Left renal pelvis (tissue), 4 donors: ENCODE results near the gene DDX59. TPM values are rescaled to one million over a fixed set of nuclear protein-coding genes. Genes with fewer than 3 reads are reported as not detected.
A peak's percentile ranks its signal among the peaks of the same experiment; 100 is the strongest.
"Not testable (repeated sequence)": the region's sequence is repeated elsewhere in the genome, so short reads cannot be mapped to it uniquely, and the experiment has no call there.

ENCODE experiments used
- DNase-seq, 4 donors: peaks; one replicate each; pipeline ENCODE4 v3.0.0-alpha.2; 2013; ENCODE audit warnings: low read depth in 4 of 4, low spot score in 3 of 4
- polyA plus RNA-seq, 4 donors: library from polyadenylated mRNA; unstranded; fragments of 120-200 nt; gene quantifications; one replicate each; pipeline ENCODE4 v1.2.1, GENCODE V29; 2013; ENCODE audit not compliant: insufficient read length in 4 of 4

The DDX59 gene
- polyA plus RNA-seq, 4 donors: 24.9 to 34.3 (median 30.7) TPM

GRCh38 chr1:200634261-200635122 lies 35.2 kb downstream of the DDX59 start:
- no peak for DNase-seq

- DNase-seq: no peak
These were observed 38.3 kb downstream of the DDX59 start for GRCh38 chr1:200631375-200631774.

- not testable (repeated sequence) for DNase-seq
These were observed 39.2 kb downstream of the DDX59 start for GRCh38 chr1:200630515-200630899.

- no peak for DNase-seq
These were observed 39.7 kb downstream of the DDX59 start for GRCh38 chr1:200629876-200630514.

DNA sequence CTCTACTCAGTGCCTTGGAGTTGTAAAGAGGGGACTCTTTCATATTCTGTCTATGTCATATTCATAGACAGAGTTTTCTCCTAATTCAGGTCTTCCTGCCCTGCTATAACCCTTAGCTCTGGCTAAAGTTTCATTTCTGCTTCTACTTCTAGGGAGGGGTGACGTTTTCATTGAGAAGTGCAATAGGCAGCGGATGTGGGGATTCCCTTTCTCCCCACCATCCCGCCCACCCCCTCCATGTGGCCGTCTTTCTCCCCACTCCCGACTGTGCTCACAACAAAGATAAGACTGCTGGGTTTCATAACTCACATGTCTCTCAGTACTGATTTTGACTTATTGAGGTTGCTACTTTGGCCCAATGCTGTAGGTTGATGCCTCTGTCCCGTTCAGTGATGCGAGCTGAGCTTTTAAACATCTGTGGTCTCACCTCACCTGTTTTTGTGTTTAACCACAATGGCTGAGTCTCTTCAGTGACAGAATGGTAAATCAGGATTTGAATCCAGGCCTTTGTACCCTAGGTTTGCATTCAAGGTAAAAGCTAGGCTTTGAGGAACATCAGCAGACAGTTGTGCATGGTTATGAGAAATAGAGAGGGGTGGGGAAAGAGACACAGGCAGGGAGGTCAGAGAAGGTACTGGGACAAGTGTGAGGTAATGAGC lies 41.4 kb downstream of the DDX59 start:
- DNase-seq: no peak

DNA sequence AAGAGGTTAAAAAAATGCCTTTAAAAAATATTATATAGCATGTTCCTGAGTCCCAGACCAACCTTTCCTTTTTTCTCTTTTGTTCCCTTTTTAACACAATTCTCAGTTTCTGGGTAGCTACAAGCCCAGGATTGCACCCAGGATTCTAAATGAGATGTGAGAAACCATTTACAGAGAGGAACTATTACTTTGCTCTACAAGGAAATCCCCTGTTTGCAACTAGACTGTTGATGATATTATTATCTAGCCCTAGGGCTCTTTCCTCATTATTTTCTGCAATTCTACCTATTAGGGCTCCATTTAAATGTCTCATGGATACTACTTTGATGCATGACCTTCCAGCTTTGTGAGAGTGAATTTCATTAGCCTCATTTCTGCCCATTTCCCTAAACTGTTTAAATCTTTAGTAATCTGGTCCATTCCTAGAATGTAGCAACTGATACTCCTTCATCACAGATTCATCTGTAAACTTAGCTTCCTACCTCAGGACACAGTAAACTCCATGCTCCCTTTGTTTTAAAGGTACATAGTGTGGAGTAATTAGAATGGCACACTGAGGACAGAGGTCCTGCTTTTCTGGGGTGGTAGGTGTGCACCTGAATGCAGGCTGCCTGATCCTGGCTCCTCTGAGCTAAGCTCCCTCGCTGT lies 42.0 kb downstream of the DDX59 start:
- no peak for DNase-seq

GRCh38 chr1:200626853-200627534 lies 42.7 kb downstream of the DDX59 start:
- no peak for DNase-seq

- no peak for DNase-seq
These were observed 44.3 kb downstream of the DDX59 start for GRCh38 chr1:200625381-200625824.

DNA sequence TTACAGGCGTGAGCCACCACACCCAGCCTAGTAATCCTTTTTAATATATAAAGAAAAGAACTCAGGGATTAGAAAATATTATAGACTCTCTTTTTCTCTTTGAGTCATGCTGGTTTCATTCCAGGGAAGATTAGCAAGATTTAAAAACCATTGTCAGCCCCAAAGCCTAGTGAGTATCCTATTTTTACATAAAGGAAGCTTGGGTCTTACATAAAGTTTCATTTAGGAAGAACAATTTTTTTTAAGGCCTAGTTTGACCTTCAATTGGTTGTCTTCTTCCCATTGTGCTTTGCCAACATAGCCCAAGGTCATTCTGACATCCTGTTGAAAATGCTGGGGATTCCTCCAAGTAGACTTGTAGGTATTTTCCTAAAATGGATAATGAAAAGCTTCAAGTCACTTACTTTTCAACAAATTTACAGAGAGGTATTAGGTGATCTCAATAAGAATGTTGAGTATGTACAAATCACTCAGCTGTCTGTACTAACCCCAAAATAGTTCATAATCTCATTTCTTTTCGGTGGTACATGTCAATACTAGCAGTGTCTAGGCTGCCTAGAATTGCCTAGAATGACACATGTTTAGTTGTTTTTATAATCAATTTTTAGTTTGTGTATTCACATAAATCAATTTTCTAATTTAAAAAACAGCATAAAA lies 44.9 kb downstream of the DDX59 start:
- DNase-seq: no peak

- peak; percentile 76 to 87 (median 82) for DNase-seq
These were observed 49.2 kb downstream of the DDX59 start, which contains the start of gene KIF14 for GRCh38 chr1:200620273-200621131. Gene KIF14 (minus strand): TSS chr1:200620751. CDS start chr1:200618723, 2,028 bp downstream.

- no peak for DNase-seq
These were observed 49.8 kb downstream of the DDX59 start for GRCh38 chr1:200619894-200620272.

DNA sequence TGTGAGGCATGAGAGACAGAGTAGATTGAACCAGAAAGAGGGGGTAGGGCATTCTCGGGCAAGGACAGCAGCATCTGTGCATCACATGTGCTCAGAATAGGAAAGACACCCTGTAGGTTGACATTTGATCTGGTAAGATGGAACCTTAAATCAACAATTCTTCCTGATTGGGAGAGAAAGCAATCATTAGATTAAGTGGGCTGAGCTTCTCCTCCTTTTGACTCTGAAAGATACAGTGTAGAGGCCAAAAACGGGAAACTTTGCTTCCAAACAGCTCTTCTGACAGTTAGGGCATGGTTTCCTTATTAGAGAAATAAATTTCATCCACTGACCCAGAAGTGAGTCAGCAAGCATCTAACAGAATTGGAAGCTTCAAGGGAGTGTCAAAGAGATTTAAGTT lies 58.9 kb downstream of the DDX59 start:
- no peak for DNase-seq

GRCh38 chr1:200602632-200603031 lies 67.1 kb downstream of the DDX59 start:
- DNase-seq: no peak

Other genes starting within 250 kb of the DDX59 start
- 1 to 10 TPM; 6.7 to 7.4 (median 7.1) TPM for gene KIF14, start 49.2 kb downstream of the DDX59 start, polyA plus RNA-seq
- 10 to 100 TPM; 35.6 to 47.8 (median 38.4) TPM for gene CAMSAP2, start 69.0 kb upstream of the DDX59 start, polyA plus RNA-seq
- gene GPR25, start 203.1 kb upstream of the DDX59 start, polyA plus RNA-seq: not detected
- 10 to 100 TPM; 10.3 to 43.7 (median 35.1) TPM for gene INAVA, start 225.0 kb upstream of the DDX59 start, polyA plus RNA-seq